Vagina (tissue), 2 donors: ENCODE data around the gene GATA6.
"Not testable (repeated sequence)": the region's sequence is repeated elsewhere in the genome, so short reads cannot be mapped to it uniquely, and the experiment has no call there.

Experiments
- POLR2A ChIP-seq, 2 donors: fragments of 450-650 bp; IDR thresholded peaks; one replicate each; pipeline ENCODE4 v1.6.1; 2017; ENCODE audit warnings: antibody characterized with exemption in 2 of 2, mild to moderate bottlenecking in 2 of 2, moderate library complexity in 2 of 2
- POLR2AphosphoS5 ChIP-seq, 2 donors: sonication (generic); formaldehyde crosslinking; IDR thresholded peaks; one replicate each; pipeline ENCODE4 v1.9.0; 2017; ENCODE audit warnings: antibody characterized with exemption in 2 of 2, mild to moderate bottlenecking in 2 of 2, low read depth in 1 of 2; ENCODE audit not compliant: insufficient read depth in 1 of 2
- TF ChIP-seq, protein P1 (sequence below), 3 experiments: fragments of 450-650 bp in 2 of 3; fragments of 200-600 bp in 1 of 3; sonication (generic) in 1 of 3; IDR thresholded peaks; one replicate each; pipeline ENCODE4 v1.5.1; 2017 to 2019; ENCODE audit warnings: antibody characterized with exemption in 3 of 3, mild to moderate bottlenecking in 2 of 3, moderate library complexity in 2 of 3

DNA sequence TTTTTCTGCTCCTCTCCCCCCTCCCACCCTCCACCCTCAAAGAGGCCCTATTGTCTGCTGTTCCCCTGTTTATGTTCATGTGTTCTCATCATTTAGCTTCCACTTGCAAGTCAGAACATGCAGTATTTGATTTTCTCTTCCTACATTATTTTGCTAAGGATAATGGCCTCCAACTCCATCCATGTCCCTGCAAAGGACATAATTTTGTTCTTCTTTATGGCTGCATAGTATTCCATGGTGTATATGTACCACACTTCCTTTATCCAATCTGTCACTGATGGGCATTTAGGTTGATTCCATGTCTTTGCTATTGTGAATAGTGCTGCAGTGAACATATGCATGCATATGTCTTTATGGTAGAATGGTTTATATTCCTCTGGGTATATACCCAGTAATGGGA lies 51.2 kb downstream of the GATA6 start:
- not testable (repeated sequence) for TF ChIP-seq POLR2AphosphoS5 (IDR thresholded peaks at IDR 0.05; ENCODE audit: insufficient read depth in 1 of 2, low read depth in 1 of 2); POLR2A (IDR thresholded peaks at IDR 0.05)
- TF ChIP-seq, protein P1, sequence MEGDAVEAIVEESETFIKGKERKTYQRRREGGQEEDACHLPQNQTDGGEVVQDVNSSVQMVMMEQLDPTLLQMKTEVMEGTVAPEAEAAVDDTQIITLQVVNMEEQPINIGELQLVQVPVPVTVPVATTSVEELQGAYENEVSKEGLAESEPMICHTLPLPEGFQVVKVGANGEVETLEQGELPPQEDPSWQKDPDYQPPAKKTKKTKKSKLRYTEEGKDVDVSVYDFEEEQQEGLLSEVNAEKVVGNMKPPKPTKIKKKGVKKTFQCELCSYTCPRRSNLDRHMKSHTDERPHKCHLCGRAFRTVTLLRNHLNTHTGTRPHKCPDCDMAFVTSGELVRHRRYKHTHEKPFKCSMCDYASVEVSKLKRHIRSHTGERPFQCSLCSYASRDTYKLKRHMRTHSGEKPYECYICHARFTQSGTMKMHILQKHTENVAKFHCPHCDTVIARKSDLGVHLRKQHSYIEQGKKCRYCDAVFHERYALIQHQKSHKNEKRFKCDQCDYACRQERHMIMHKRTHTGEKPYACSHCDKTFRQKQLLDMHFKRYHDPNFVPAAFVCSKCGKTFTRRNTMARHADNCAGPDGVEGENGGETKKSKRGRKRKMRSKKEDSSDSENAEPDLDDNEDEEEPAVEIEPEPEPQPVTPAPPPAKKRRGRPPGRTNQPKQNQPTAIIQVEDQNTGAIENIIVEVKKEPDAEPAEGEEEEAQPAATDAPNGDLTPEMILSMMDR (IDR thresholded peaks at IDR 0.05) = not testable (repeated sequence)
